ENCODE measurements around the gene POU2AF2.

Gene POU2AF2

GRCh38 chr11:111334532-111335502 lies 89.3 kb downstream of the POU2AF2 start:
- DNase-seq, result no peak

DNA sequence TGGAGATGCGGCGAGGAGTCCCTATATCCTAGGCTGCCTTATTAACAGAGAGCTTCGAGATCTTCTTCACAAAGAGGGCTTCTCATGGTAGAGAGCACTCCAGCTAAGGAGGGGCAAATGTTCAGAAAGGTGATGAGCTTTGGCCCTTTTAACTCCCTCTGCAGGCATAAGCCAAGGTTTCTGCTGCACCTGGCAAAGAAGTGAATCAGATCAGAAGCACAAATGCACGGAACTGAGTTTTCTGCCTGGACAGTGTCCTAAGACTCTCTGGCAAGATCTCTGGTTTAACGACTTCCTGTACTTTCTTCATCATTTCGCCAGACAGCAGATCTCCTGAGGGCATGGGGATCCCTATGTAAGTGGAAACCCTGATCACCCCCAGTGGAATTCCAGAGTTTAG lies 90.0 kb downstream of the POU2AF2 start:
- no peak for DNase-seq
